ENCODE measurements around the gene ANKRD50. TPM values are rescaled to one million over a fixed set of nuclear protein-coding genes. Genes with fewer than 3 reads are reported as not detected.

ANKRD50 gene
- total RNA-seq, 2 experiments from 2014 or later: under 0.01 to 0.08 TPM

- Histone ChIP-seq H3K9me2 (ENCODE audit: insufficient read depth, low read length) (no peaks in the 10 kb centered on the region), H4K20me1 (ENCODE audit: insufficient read depth, low read length) (no peaks in the 10 kb centered on the region), H3K4me1 (ENCODE audit: insufficient read depth, low read length, poor library complexity, severe bottlenecking) (no peaks in the 10 kb centered on the region), H3K79me2 (ENCODE audit: insufficient read depth, low read depth, low read length) (no peaks in the 10 kb centered on the region), H3K27ac (ENCODE audit: low read depth, low read length, poor library complexity, severe bottlenecking) (no peak overlapping the region), H2AFZ (ENCODE audit: low read length) (no peak overlapping the region), H3K36me3 (ENCODE audit: insufficient read depth, low read length) (no peaks in the 10 kb centered on the region), H3K4me3 (ENCODE audit: low read depth, low read length, poor library complexity, severe bottlenecking) (peak overlapping the region; percentile 59), H3K4me2 (ENCODE audit: low read length) (peak overlapping the region; percentile 50; the same call in 1 of the 2 replicates), H3K9me3 (ENCODE audit: low read length) (no peaks in the 10 kb centered on the region)
- ChIA-PET POLR2A (no interaction called here), CTCF (ENCODE audit: unreplicated experiment) (no interaction called here)
- DNase-seq (ENCODE audit: low spot score): peak; percentile 4
- no peak for TF ChIP-seq EZH2phosphoT487 (IDR thresholded peaks at IDR 0.05; ENCODE audit: borderline replicate concordance, low read depth, low read length)
- TF ChIP-seq CTCF (conservative IDR thresholded peaks at IDR 0.05; ENCODE audit: low read length): no peak
- intact Hi-C loops (cut with micrococcal nuclease; ENCODE audit: unreplicated experiment): no loop called here
- BruUV-seq (replicated peaks): no TSS peak
Measured at GRCh38 chr4:124711471-124712371, 811 bp downstream of the ANKRD50 start.

DNA sequence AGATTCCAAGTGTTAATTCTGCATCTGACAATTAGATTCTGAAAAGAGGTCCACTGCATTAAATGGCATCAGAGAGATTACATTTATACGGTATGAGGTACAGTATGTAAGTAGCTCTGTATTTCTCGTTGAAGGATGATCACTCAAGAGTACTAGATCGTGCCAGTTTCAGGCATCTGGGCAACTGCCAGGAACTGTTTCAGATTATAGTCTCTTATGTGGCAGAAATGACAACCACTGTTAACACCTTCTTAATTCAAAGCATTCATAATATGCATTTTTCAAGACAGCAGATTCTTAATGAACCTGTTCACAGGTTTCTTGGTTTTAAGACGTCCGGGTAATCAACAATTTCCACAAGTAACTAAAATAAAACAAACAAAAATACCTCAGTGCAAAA is 1.6 kb downstream of the ANKRD50 start:
- Histone ChIP-seq H3K4me3 (ENCODE audit: low read depth, low read length, poor library complexity, severe bottlenecking) (no peak overlapping the region), H3K4me2 (ENCODE audit: low read length) (no peak overlapping the region), H3K9me2 (ENCODE audit: insufficient read depth, low read length) (no peaks in the 10 kb centered on the region), H4K20me1 (ENCODE audit: insufficient read depth, low read length) (no peaks in the 10 kb centered on the region), H3K4me1 (ENCODE audit: insufficient read depth, low read length, poor library complexity, severe bottlenecking) (no peaks in the 10 kb centered on the region), H3K27ac (ENCODE audit: low read depth, low read length, poor library complexity, severe bottlenecking) (no peak overlapping the region), H3K79me2 (ENCODE audit: insufficient read depth, low read depth, low read length) (no peaks in the 10 kb centered on the region), H2AFZ (ENCODE audit: low read length) (no peak overlapping the region), H3K9me3 (ENCODE audit: low read length) (no peaks in the 10 kb centered on the region), H3K36me3 (ENCODE audit: insufficient read depth, low read length) (no peaks in the 10 kb centered on the region)
- POLR2A ChIA-PET: no interaction called here
- intact Hi-C loops (cut with micrococcal nuclease; ENCODE audit: unreplicated experiment): no loop called here
- no TSS peak for BruUV-seq (replicated peaks)
- TF ChIP-seq CTCF (conservative IDR thresholded peaks at IDR 0.05; ENCODE audit: low read length) (no peak), EZH2phosphoT487 (IDR thresholded peaks at IDR 0.05; ENCODE audit: borderline replicate concordance, low read depth, low read length) (no peak)
- DNase-seq (ENCODE audit: low spot score): no peak
- CTCF ChIA-PET (ENCODE audit: unreplicated experiment): no interaction called here

Data from OCI-LY7 (cell line).